ENCODE results near the gene ABCA13. TPM values are rescaled to one million over a fixed set of nuclear protein-coding genes. Genes with fewer than 3 reads are reported as not detected.

The ABCA13 gene
- polyA plus RNA-seq, 1 of the 3 experiments (the other 2 are of a cell fraction), result not detected

DNA sequence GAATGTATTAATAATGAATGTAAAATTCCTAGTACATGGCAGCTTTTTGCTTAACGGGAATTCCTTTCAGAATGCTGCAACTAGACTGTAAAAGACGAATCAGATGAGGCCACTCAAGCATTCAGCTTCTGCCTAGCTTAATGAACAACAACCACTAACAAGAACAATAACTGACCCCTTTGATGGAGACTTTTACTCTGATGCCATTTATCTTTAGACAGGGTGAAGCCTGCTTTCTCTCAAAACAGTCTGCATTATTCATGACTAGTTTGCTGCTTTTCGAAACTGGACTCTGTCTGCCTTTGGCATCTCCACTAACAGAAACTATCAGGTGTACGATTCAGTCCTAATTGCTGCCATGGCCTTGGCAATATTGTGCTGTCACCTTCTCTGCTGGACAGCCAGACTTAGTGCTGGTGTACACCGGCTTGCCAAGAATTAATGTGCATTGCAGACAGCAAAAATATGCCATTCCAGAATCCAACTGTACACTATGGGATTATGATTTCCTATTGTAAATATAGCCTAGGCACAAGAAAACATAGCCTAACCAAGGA lies 457.6 kb downstream of the ABCA13 start:
- Histone ChIP-seq H3K9me3 (no peaks in the 10 kb centered on the region), H3K27me3 (ENCODE audit: insufficient read depth) (0 out of 2 replicates have a peak, but pooled peaks cover 11% of the 10 kb centered on the region), H3K4me2 (no peak overlapping the region), H2AFZ (ENCODE audit: low read depth) (no peak overlapping the region), H3F3A (replicated peaks; ENCODE audit: insufficient read depth) (no peaks in the 10 kb centered on the region), H3K4me1 (ENCODE audit: control insufficient read depth in 1 of 2, insufficient read depth in 2 of 2, low read depth in 1 of 2, low read length in 1 of 2) (no peaks in the 10 kb centered on the region), H3K79me2 (ENCODE audit: insufficient read depth) (no peaks in the 10 kb centered on the region), H3K9me2 (no peaks in the 10 kb centered on the region), H3K9ac (no peak overlapping the region), H4K20me1 (ENCODE audit: insufficient read depth) (no peaks in the 10 kb centered on the region), H3K27ac (ENCODE audit: low read depth in 2 of 2, low read length in 1 of 2) (no peak overlapping the region), H3K36me3 (replicated peaks in 1 of 2; ENCODE audit: control insufficient read depth in 1 of 2, insufficient read depth in 2 of 2, low read length in 1 of 2) (no peaks in the 10 kb centered on the region), H3K4me3 (ENCODE audit: low read depth in 2 of 2, low read length in 1 of 2) (no peak overlapping the region)
- DNase-seq, result no peak
- TF ChIP-seq GABPA (IDR thresholded peaks at IDR 0.05; ENCODE audit: low read depth) (no peak), FOSL2 (IDR thresholded peaks at IDR 0.05; ENCODE audit: borderline replicate concordance, low read depth) (no peak), POLR2AphosphoS5 (IDR thresholded peaks at IDR 0.05; ENCODE audit: low read depth, low read length) (no peak), RCOR1 (IDR thresholded peaks at IDR 0.05; ENCODE audit: low read length) (no peak), CHD2 (IDR thresholded peaks at IDR 0.05; ENCODE audit: low read length, partially characterized antibody) (no peak), GATA2 (CRISPR knock-in tag; IDR thresholded peaks at IDR 0.05) (no peak), SMC3 (IDR thresholded peaks at IDR 0.05; ENCODE audit: low read depth, low read length) (no peak), EP300 (IDR thresholded peaks at IDR 0.05; ENCODE audit: borderline replicate concordance in 1 of 2, low read depth in 1 of 2, low read length in 1 of 2) (no peak)
- TF ChIP-seq, protein P1, sequence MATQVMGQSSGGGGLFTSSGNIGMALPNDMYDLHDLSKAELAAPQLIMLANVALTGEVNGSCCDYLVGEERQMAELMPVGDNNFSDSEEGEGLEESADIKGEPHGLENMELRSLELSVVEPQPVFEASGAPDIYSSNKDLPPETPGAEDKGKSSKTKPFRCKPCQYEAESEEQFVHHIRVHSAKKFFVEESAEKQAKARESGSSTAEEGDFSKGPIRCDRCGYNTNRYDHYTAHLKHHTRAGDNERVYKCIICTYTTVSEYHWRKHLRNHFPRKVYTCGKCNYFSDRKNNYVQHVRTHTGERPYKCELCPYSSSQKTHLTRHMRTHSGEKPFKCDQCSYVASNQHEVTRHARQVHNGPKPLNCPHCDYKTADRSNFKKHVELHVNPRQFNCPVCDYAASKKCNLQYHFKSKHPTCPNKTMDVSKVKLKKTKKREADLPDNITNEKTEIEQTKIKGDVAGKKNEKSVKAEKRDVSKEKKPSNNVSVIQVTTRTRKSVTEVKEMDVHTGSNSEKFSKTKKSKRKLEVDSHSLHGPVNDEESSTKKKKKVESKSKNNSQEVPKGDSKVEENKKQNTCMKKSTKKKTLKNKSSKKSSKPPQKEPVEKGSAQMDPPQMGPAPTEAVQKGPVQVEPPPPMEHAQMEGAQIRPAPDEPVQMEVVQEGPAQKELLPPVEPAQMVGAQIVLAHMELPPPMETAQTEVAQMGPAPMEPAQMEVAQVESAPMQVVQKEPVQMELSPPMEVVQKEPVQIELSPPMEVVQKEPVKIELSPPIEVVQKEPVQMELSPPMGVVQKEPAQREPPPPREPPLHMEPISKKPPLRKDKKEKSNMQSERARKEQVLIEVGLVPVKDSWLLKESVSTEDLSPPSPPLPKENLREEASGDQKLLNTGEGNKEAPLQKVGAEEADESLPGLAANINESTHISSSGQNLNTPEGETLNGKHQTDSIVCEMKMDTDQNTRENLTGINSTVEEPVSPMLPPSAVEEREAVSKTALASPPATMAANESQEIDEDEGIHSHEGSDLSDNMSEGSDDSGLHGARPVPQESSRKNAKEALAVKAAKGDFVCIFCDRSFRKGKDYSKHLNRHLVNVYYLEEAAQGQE (IDR thresholded peaks at IDR 0.05; ENCODE audit: low read depth, low read length), result no peak
- WGBS (ENCODE audit: low lambda C conversion rate), result 2% methylated on average over 5 of the region's 5 CpGs
- CTCF ChIA-PET, result no interaction called here
- POLR2A ChIA-PET, result no interaction called here

DNA sequence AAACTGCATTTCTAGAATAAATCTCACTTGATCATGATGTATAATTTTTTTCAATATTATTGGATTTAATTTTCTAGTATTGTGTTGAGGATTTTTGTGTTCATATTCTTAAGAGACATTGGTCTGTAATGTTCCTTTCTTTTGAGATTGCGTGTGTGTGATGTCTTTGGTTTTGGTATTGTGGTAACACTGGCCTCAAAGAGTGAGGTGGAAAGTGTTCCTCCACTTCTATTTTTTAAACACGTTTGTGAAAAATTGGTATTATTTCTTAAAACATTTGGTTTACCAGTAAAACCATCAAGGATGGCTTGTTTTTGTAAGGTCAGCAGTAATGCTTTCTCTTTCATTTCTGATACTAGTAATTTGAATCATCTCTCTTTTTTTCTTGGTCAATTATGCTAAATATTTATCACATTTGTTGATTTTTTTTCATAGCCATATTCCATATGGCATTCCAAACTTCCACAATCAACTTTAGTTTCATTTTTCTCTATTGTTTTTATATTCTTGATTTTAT lies 462.9 kb downstream of the ABCA13 start:
- Histone ChIP-seq H3K4me3 (ENCODE audit: low read depth in 2 of 2, low read length in 1 of 2) (no peak overlapping the region), H4K20me1 (ENCODE audit: insufficient read depth) (no peaks in the 10 kb centered on the region), H2AFZ (ENCODE audit: low read depth) (no peak overlapping the region), H3K4me1 (ENCODE audit: control insufficient read depth in 1 of 2, insufficient read depth in 2 of 2, low read depth in 1 of 2, low read length in 1 of 2) (no peaks in the 10 kb centered on the region), H3K27me3 (ENCODE audit: insufficient read depth) (no peaks in the 10 kb centered on the region), H3K79me2 (ENCODE audit: insufficient read depth) (no peaks in the 10 kb centered on the region), H3F3A (replicated peaks; ENCODE audit: insufficient read depth) (no peaks in the 10 kb centered on the region), H3K27ac (ENCODE audit: low read depth in 2 of 2, low read length in 1 of 2) (no peak overlapping the region), H3K9ac (no peak overlapping the region), H3K4me2 (no peak overlapping the region), H3K36me3 (replicated peaks in 1 of 2; ENCODE audit: control insufficient read depth in 1 of 2, insufficient read depth in 2 of 2, low read length in 1 of 2) (no peaks in the 10 kb centered on the region), H3K9me2 (no peaks in the 10 kb centered on the region), H3K9me3 (no peaks in the 10 kb centered on the region)
- no peak for TF ChIP-seq RFX5 (IDR thresholded peaks at IDR 0.05; ENCODE audit: low read length)
- TF ChIP-seq, protein P2, sequence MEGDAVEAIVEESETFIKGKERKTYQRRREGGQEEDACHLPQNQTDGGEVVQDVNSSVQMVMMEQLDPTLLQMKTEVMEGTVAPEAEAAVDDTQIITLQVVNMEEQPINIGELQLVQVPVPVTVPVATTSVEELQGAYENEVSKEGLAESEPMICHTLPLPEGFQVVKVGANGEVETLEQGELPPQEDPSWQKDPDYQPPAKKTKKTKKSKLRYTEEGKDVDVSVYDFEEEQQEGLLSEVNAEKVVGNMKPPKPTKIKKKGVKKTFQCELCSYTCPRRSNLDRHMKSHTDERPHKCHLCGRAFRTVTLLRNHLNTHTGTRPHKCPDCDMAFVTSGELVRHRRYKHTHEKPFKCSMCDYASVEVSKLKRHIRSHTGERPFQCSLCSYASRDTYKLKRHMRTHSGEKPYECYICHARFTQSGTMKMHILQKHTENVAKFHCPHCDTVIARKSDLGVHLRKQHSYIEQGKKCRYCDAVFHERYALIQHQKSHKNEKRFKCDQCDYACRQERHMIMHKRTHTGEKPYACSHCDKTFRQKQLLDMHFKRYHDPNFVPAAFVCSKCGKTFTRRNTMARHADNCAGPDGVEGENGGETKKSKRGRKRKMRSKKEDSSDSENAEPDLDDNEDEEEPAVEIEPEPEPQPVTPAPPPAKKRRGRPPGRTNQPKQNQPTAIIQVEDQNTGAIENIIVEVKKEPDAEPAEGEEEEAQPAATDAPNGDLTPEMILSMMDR (IDR thresholded peaks at IDR 0.05), result no peak
- WGBS (ENCODE audit: low lambda C conversion rate), result 20% methylated on average over 2 of the region's 2 CpGs
- DNase-seq, result no peak
- CTCF ChIA-PET, result no interaction called here
- POLR2A ChIA-PET, result no interaction called here
